GM18505 (cell line): ENCODE measurements around the gene VPS52.

Experiments
- ATAC-seq: cut with Tn5 transposase; IDR thresholded peaks from one replicate; pipeline ENCODE4 v1.9.1; 2021; ENCODE audit not compliant: unreplicated experiment
- POLR2A ChIP-seq: IDR thresholded peaks from 4 replicates; pipeline ENCODE4 v1.6.1; 2011; ENCODE audit warnings: borderline replicate concordance; ENCODE audit not compliant: insufficient read depth, insufficient read length; ENCODE audit errors: extremely low read depth

Gene VPS52

GRCh38 chr6:33271468-33272274 is at the start of gene VPS52, which contains the start of gene RPS18:
Gene VPS52 (minus strand): TSS chr6:33271876. CDS start chr6:33271675, 201 bp downstream.
Gene RPS18 (plus strand): TSS chr6:33272075. CDS start chr6:33272120, 45 bp downstream.
- peak; percentile 70 for ATAC-seq
- TF ChIP-seq POLR2A: peak; percentile 99

GRCh38 chr6:33321227-33321626 is 49.6 kb upstream of the VPS52 start:
- TF ChIP-seq POLR2A: no peak
- ATAC-seq: no peak

- TF ChIP-seq POLR2A: no peak
- ATAC-seq: no peak
Observed at GRCh38 chr6:33320315-33321181, 48.9 kb upstream of the VPS52 start.

GRCh38 chr6:33319939-33320314 is 48.3 kb upstream of the VPS52 start:
- no peak for ATAC-seq
- no peak for TF ChIP-seq POLR2A

- no peak for TF ChIP-seq POLR2A
- ATAC-seq: no peak
Observed at GRCh38 chr6:33318426-33319073, 46.9 kb upstream of the VPS52 start.

GRCh38 chr6:33317669-33318425 is 46.2 kb upstream of the VPS52 start, which contains the start of gene ZBTB22:
Gene ZBTB22 (minus strand): TSS chr6:33317744. CDS start chr6:33316916, 828 bp downstream.
- ATAC-seq: peak; percentile 42
- peak; percentile 65 for TF ChIP-seq POLR2A

GRCh38 chr6:33317419-33317668 is 45.7 kb upstream of the VPS52 start:
- TF ChIP-seq POLR2A: no peak
- ATAC-seq: no peak

GRCh38 chr6:33316603-33317418 is 45.1 kb upstream of the VPS52 start:
- no peak for TF ChIP-seq POLR2A
- no peak for ATAC-seq

GRCh38 chr6:33315793-33316602 is 44.3 kb upstream of the VPS52 start:
- ATAC-seq: no peak

GRCh38 chr6:33314943-33315792 is 43.5 kb upstream of the VPS52 start:
- no peak for TF ChIP-seq POLR2A
- no peak for ATAC-seq

More at GRCh38 chr6:33315793-33316602, 44.3 kb upstream of the VPS52 start:
- no peak for TF ChIP-seq POLR2A
